Stimulated activated CD4-positive, alpha-beta T cell treated with anti-CD3 and anti-CD28 coated beads, Interleukin-15, amount 100 ng/mL, for 24 hours (primary cell): ENCODE measurements around the gene WDPCP.
"Not testable (repeated sequence)": the region's sequence is repeated elsewhere in the genome, so short reads cannot be mapped to it uniquely, and the experiment has no call there.

Source experiments
- DNase-seq: peaks from one replicate; pipeline ENCODE4 v3.0.0-alpha.2; 2020

The WDPCP gene

GRCh38 chr2:63346411-63346810 is 241.9 kb downstream of the WDPCP start:
- no peak for DNase-seq

GRCh38 chr2:63345285-63345633 is 243.0 kb downstream of the WDPCP start:
- DNase-seq = no peak

- DNase-seq = no peak
Observed at GRCh38 chr2:63344575-63345284, 243.5 kb downstream of the WDPCP start.

- no peak for DNase-seq
Observed at GRCh38 chr2:63343397-63344109, 244.7 kb downstream of the WDPCP start.

- DNase-seq = no peak
Observed at GRCh38 chr2:63340443-63340842, 247.8 kb downstream of the WDPCP start.

GRCh38 chr2:63334910-63335309 is 253.4 kb downstream of the WDPCP start:
- no peak for DNase-seq

- DNase-seq = no peak
Observed at GRCh38 chr2:63326473-63326872, 261.8 kb downstream of the WDPCP start.

GRCh38 chr2:63323662-63324061 is 264.6 kb downstream of the WDPCP start:
- not testable (repeated sequence) for DNase-seq

GRCh38 chr2:63321973-63322372 is 266.3 kb downstream of the WDPCP start:
- DNase-seq = not testable (repeated sequence)

GRCh38 chr2:63320669-63321068 is 267.6 kb downstream of the WDPCP start:
- no peak for DNase-seq

GRCh38 chr2:63310614-63311013 is 277.7 kb downstream of the WDPCP start:
- DNase-seq = no peak

GRCh38 chr2:63301481-63301880 is 286.8 kb downstream of the WDPCP start:
- peak; percentile 3 for DNase-seq

- DNase-seq = no peak
Observed at GRCh38 chr2:63300835-63301234, 287.4 kb downstream of the WDPCP start.

- DNase-seq = no peak
Observed at GRCh38 chr2:63287956-63288355, 300.3 kb downstream of the WDPCP start.

- not testable (repeated sequence) for DNase-seq
Observed at GRCh38 chr2:63286520-63286919, 301.8 kb downstream of the WDPCP start.

- DNase-seq = no peak
Observed at GRCh38 chr2:63283273-63283672, 305.0 kb downstream of the WDPCP start.

- DNase-seq = no peak
Observed at GRCh38 chr2:63272560-63272959, 315.7 kb downstream of the WDPCP start.

- DNase-seq = no peak
Observed at GRCh38 chr2:63270717-63271116, 317.6 kb downstream of the WDPCP start.

GRCh38 chr2:63268946-63269345 is 319.3 kb downstream of the WDPCP start:
- DNase-seq = no peak

- DNase-seq = no peak
Observed at GRCh38 chr2:63261137-63261621, 327.1 kb downstream of the WDPCP start.

GRCh38 chr2:63257473-63257872 is 330.8 kb downstream of the WDPCP start:
- no peak for DNase-seq

GRCh38 chr2:63249161-63249560 is 339.1 kb downstream of the WDPCP start:
- DNase-seq = no peak

- DNase-seq = no peak
Observed at GRCh38 chr2:63242747-63243146, 345.5 kb downstream of the WDPCP start.

GRCh38 chr2:63225964-63226686 is 362.2 kb downstream of the WDPCP start:
- DNase-seq = no peak
